Measurements from ENCODE around the gene POFUT2.

Gene POFUT2

DNA sequence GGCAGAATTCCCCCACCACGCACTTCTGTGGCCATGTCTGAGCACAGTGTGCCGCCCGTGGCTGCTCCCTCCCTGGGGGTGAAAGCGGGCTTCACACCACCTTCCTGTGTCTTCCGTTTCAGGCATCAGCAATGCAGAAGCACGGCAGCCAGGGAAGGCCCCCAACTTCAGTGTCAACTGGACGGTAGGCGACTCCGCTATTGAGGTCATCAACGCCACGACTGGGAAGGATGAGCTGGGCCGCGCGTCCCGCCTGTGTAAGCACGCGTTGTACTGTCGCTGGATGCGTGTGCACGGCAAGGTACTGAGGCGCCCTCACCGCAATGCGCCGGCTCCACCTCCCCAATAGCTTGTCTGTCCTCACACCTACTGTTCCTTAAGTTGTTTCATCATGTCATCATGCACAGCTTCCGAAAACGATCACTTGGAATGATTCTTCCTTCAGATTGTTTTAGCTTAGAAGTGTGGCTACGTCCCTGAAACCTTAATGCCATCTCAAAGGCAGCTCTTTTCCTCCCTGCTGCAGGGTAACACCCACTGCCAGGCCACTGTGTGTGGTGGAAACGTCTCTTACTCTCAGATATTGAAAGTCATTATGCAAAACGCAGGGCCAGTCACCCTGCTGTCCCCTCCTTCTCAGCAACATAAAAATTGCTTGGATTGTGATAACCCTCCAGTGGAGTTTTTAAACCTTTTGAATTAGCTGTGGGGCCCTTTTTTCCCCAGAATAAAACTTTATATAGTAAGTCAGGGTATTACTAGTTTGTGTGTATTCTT, 66.8 kb downstream of the POFUT2 start:
- no peak for DNase-seq

DNA sequence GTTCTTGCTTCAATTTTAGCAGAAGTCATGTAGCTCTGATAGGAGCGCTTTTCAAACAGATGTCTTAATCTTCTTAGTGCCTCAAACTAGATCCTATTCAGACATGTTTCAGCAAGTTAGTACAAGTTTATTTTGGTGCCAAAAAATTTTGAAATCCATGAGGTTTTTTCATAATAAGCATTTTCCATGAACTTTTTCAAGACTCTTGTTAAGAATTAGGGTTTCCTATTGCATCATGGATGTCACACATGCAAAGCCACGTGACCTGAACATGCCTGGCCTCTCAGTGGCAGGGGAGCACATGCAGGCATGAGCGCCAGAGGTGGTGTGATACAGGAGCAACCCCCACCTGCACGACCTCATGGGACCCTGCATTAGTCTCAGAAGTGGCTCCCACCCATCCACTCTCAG, 67.6 kb downstream of the POFUT2 start:
- no peak for DNase-seq

DNA sequence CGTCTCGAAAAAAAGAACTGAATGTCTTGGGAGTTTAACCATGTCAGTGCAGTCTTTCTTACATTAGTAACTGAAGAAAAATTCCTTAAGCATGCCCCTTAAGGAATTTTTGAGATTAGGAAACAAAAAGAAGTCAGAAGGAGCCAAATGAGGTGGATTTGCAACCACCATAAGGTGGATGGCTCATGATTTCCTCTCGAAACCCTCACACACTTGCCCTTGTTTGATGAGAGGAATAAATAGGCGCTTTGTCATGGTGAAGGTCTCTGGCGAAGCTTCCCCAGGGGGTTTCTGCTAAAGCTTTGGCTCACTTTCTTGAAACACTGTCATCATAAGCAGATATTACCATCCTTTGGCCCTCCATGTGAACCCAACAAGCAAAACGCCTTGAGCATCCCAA, 68.2 kb downstream of the POFUT2 start:
- no peak for DNase-seq

DNA sequence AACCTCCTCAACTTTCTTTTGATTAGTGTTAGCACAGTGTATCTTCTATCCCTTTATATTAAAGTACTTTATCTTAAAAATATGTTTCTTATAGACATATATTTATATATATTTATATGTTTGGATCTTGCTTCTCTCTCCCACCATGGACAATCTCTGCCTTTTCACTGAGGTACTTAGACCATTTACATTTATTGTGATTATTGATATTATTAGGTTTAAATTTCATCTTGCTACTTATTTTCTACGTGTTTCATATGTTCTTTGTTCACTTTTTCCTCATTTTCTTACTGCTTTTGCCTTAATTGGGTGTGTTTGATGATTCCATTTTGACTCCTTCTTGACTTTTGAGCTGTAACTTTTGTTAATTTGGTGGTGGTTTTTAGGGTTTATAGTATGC, 70.7 kb downstream of the POFUT2 start:
- DNase-seq = no peak

DNA sequence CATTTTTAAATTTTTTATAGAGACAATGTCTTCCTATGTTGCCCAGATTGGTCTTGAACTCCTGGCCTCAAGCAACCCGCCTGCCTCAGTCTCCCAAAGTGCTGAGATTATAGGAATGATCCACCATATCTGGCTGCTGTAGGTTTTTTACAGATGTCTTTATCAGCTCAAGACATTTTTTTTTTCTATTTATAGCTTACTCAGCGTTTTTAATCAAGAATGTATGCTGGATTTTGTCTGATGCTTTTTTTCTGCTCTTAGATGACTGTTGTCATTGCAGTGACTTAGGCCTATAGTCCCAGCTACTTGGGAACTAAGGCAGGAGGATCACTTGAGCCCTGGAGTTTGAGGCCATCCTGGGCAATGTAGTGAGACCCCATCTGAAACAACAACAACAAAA, 72.5 kb downstream of the POFUT2 start:
- no peak for DNase-seq
